ENCODE results near the gene AGO4. TPM values are rescaled to one million over a fixed set of nuclear protein-coding genes. Genes with fewer than 3 reads are reported as not detected.

AGO4 gene
- total and polyA plus RNA-seq, 2 of the 8 experiments (the other 6 are each of a cell fraction or from before 2014, with no cell fraction given) = 5.5 to 7.7 TPM

DNA sequence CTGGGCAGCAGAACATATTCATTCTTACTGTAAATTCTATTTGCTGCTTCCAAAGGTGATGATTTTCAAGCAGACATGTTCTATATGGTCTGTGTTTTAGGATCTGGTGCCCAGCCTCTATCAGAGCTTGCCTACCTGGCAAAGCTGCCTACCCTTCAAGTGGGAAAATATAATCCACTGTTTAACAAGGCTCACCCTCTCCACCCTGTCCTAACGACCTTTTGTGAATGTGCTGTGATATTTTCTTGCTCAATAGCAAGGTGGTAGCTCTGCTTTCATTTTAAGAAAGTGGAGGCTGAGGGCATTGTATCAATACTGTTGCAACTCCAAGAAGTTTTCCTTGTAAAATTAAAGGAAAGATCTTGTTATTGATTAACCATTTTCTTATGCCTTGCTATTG is 49.1 kb downstream of the AGO4 start (continued):
- TF ChIP-seq YY1 (IDR thresholded peaks at IDR 0.05; ENCODE audit: low read depth, low read length) = no peak

DNA sequence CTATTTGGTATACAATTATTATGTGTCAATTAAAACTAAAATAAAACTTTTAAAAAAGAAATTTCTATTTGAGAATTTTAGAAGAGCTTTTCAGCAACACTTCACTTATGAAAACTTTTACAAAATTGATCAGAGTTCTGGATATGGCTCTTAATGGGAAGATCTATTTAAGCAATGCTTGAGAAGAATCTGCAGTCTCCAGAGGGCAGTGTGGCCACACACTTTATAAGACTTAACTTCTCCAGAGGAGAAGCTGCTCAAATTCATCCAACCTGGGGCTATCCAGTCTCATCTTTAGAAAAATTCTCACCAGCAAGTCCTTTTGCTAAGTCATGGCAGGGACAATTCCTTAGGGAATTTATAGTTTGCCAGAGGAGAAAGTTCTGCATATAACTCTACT is 50.0 kb downstream of the AGO4 start:
- Histone ChIP-seq H3K27me3 (replicated peaks in 1 of 4; ENCODE audit: control insufficient read depth in 3 of 4, extremely low read depth in 1 of 4, insufficient read depth in 3 of 4, low read length in 3 of 4) (no peaks in the 10 kb centered on the region), H3K4me3 (ENCODE audit: extremely low read depth in 1 of 4, insufficient read depth in 2 of 4, low read depth in 3 of 4, low read length in 4 of 4) (no peak overlapping the region), H2BK20ac (ENCODE audit: low read length) (no peak overlapping the region), H3K9me3 (ENCODE audit: insufficient read depth in 2 of 2, low read depth in 1 of 2, low read length in 1 of 2) (no peaks in the 10 kb centered on the region), H3K4ac (replicated peaks; ENCODE audit: insufficient read length, low read depth, low read length) (no peak overlapping the region), H3K18ac (ENCODE audit: extremely low read depth, low read length) (no peak overlapping the region), H4K5ac (ENCODE audit: insufficient read length, low read depth, low read length) (no peak overlapping the region), H3K79me1 (ENCODE audit: low read depth, low read length) (no peaks in the 10 kb centered on the region), H3K4me2 (ENCODE audit: insufficient read depth in 1 of 2, low read depth in 2 of 2, low read length in 2 of 2) (no peak overlapping the region), H3K4me1 (replicated peaks in 1 of 4; ENCODE audit: control insufficient read depth in 3 of 4, insufficient read depth in 4 of 4, low read length in 3 of 4) (0 out of 7 replicates have a peak, but pooled peaks cover 0 to 1% (median 0%) of the 10 kb centered on the region in 4 experiments), H2AFZ (ENCODE audit: low read length) (no peak overlapping the region), H3K23me2 (ENCODE audit: low read depth, low read length) (no peaks in the 10 kb centered on the region), H2BK12ac (ENCODE audit: low read depth, low read length) (no peak overlapping the region), H3K27ac (ENCODE audit: low read depth, low read length) (no peak overlapping the region), H3K9ac (replicated peaks in 1 of 4; ENCODE audit: extremely low read depth in 1 of 4, low read depth in 3 of 4, low read length in 3 of 4) (no peak overlapping the region), H2BK15ac (ENCODE audit: low read length) (no peak overlapping the region), H3K14ac (ENCODE audit: insufficient read length) (no peak overlapping the region), H2AK5ac (ENCODE audit: low read depth, low read length) (no peak overlapping the region), H2BK120ac (replicated peaks; ENCODE audit: low read depth, low read length) (no peak overlapping the region), H3K36me3 (ENCODE audit: control insufficient read depth in 2 of 4, insufficient read depth in 4 of 4, low read length in 3 of 4) (peaks cover 0 to 5% (median 2%) of the 10 kb centered on the region in 4 experiments; a peak in 2 of 8 replicates), H3K23ac (ENCODE audit: insufficient read length) (no peak overlapping the region), H2BK5ac (ENCODE audit: low read depth, low read length) (no peak overlapping the region), H4K91ac (replicated peaks; ENCODE audit: insufficient read length, low read length) (no peak overlapping the region), H4K20me1 (replicated peaks in 1 of 2; ENCODE audit: control insufficient read depth in 1 of 2, insufficient read depth in 2 of 2, low read length in 2 of 2) (no peaks in the 10 kb centered on the region), H4K8ac (ENCODE audit: extremely low read depth, insufficient read depth, low read length) (no peak overlapping the region), H3K56ac (replicated peaks; ENCODE audit: insufficient read length, low read depth, low read length) (no peak overlapping the region), H3K79me2 (ENCODE audit: control insufficient read depth in 1 of 2, insufficient read depth in 2 of 2, low read length in 2 of 2) (no peaks in the 10 kb centered on the region)
- ChIA-PET POLR2A (ENCODE audit: partially characterized antibody) (no interaction called here), CTCF (ENCODE audit: partially characterized antibody) (interaction anchor here (0.8 to 2.3 kb wide), 5 partner anchors 19 to 73 kb away, joined by 3 to 10 read pairs (median 3); partner anchors contain the start of genes AGO1 and AGO3)
- TF ChIP-seq SUZ12 (IDR thresholded peaks at IDR 0.05; ENCODE audit: low read length) (no peak), RXRA (IDR thresholded peaks at IDR 0.05; ENCODE audit: insufficient read depth, low read depth, low read length) (no peak), SRF (IDR thresholded peaks at IDR 0.05; ENCODE audit: low read depth, low read length) (no peak), SP1 (IDR thresholded peaks at IDR 0.05; ENCODE audit: low read depth, low read length) (no peak), POU5F1 (IDR thresholded peaks at IDR 0.05; ENCODE audit: low read depth, low read length) (no peak), SIX5 (IDR thresholded peaks at IDR 0.05; ENCODE audit: low read depth, low read length) (no peak), BRCA1 (IDR thresholded peaks at IDR 0.05; ENCODE audit: low read depth, low read length) (no peak), RAD21 (IDR thresholded peaks at IDR 0.05 in 1 of 2, conservative IDR thresholded peaks at IDR 0.05 in 1 of 2; ENCODE audit: low read depth in 2 of 2, low read length in 2 of 2) (peak; percentile 62 to 67), KDM1A (IDR thresholded peaks at IDR 0.05; ENCODE audit: borderline replicate concordance, low read length) (no peak)
- TF ChIP-seq, protein P1, sequence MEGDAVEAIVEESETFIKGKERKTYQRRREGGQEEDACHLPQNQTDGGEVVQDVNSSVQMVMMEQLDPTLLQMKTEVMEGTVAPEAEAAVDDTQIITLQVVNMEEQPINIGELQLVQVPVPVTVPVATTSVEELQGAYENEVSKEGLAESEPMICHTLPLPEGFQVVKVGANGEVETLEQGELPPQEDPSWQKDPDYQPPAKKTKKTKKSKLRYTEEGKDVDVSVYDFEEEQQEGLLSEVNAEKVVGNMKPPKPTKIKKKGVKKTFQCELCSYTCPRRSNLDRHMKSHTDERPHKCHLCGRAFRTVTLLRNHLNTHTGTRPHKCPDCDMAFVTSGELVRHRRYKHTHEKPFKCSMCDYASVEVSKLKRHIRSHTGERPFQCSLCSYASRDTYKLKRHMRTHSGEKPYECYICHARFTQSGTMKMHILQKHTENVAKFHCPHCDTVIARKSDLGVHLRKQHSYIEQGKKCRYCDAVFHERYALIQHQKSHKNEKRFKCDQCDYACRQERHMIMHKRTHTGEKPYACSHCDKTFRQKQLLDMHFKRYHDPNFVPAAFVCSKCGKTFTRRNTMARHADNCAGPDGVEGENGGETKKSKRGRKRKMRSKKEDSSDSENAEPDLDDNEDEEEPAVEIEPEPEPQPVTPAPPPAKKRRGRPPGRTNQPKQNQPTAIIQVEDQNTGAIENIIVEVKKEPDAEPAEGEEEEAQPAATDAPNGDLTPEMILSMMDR (IDR thresholded peaks at IDR 0.05; ENCODE audit: control extremely low read depth in 1 of 3, insufficient read depth in 1 of 3, low read depth in 1 of 3, low read length in 3 of 3) = peak in 2 of 3 experiments; percentile 20 to 38; a peak in 3 of 4 replicates
- FAIRE-seq = no peak
- no peak for DNase-seq (ENCODE audit: low read depth in 1 of 2, low spot score in 2 of 2)

Measured in H1 (cell line).